ENCODE results near the gene KSR1.

GRCh38 chr17:27439342-27439741, 16.9 kb upstream of the KSR1 start:
- no peak for TF ChIP-seq CTCF (IDR thresholded peaks at IDR 0.05)
- no peak for TF ChIP-seq POLR2A (IDR thresholded peaks at IDR 0.05)
